Gastroesophageal sphincter (tissue), 4 donors: ENCODE data around the gene PCDHGA1. TPM values are rescaled to one million over a fixed set of nuclear protein-coding genes. Genes with fewer than 3 reads are reported as not detected.

ENCODE experiments used
- ATAC-seq: fragments of 150-250 bp; one replicate; pipeline ENCODE4 v1.9.1; 2016; ENCODE audit warnings: mild to moderate bottlenecking, moderate library complexity
- H3K27ac ChIP-seq, 4 donors: fragments of 200-600 bp; sonication (generic) in 3 of 4; 1 replicate in 3 of 4; 2 replicates in 1 of 4; pipeline ENCODE4 v1.5.1; 2016 to 2019
- H3K27me3 ChIP-seq: fragments of 200-600 bp; sonication (generic); one replicate; pipeline ENCODE4 v1.5.1; 2019
- H3K36me3 ChIP-seq, 2 donors: fragments of 200-600 bp; sonication (generic); one replicate each; pipeline ENCODE4 v1.5.1; 2019; ENCODE audit warnings: control low read depth in 1 of 2
- H3K4me1 ChIP-seq, 3 donors: fragments of 200-600 bp; sonication (generic); 1 replicate in 2 of 3; 2 replicates in 1 of 3; pipeline ENCODE4 v1.5.1; 2016 to 2019; ENCODE audit warnings: control low read depth in 2 of 3
- H3K4me3 ChIP-seq, 2 donors: fragments of 200-600 bp; sonication (generic); one replicate each; pipeline ENCODE4 v1.5.1; 2019; ENCODE audit warnings: mild to moderate bottlenecking in 1 of 2, moderate library complexity in 1 of 2
- H3K9me3 ChIP-seq, 3 donors: fragments of 200-600 bp; sonication (generic); one replicate each; pipeline ENCODE4 v1.5.1; 2017 to 2019; ENCODE audit warnings: control low read depth in 2 of 3
- EP300 ChIP-seq: sonication (generic); formaldehyde crosslinking; IDR thresholded peaks from one replicate; pipeline ENCODE4 v1.6.1; 2017; ENCODE audit warnings: antibody characterized with exemption, mild to moderate bottlenecking
- POLR2A ChIP-seq, 2 donors: fragments of 450-650 bp; IDR thresholded peaks; one replicate each; pipeline ENCODE4 v1.6.1; 2017; ENCODE audit warnings: antibody characterized with exemption in 2 of 2, mild to moderate bottlenecking in 2 of 2, moderate library complexity in 1 of 2
- POLR2AphosphoS5 ChIP-seq: sonication (generic); formaldehyde crosslinking; IDR thresholded peaks from one replicate; pipeline ENCODE4 v1.6.1; 2017; ENCODE audit warnings: antibody characterized with exemption
- WGBS, 2 donors: methylation state at CpG; one replicate each; pipeline ENCODE4 v1.1.5; 2018; ENCODE audit warnings: low coverage in 1 of 2; 5-methylcytosine and 5-hydroxymethylcytosine counted together
- total RNA-seq, 4 donors: library from RNA; depleted of rRNA; stranded (reverse); fragments of >200 nt; gene quantifications; one replicate each; pipeline ENCODE4 v1.1.0, GENCODE V29; 2016
- TF ChIP-seq, protein P1 (sequence below), 4 experiments: fragments of 200-600 bp in 2 of 4; fragments of 450-650 bp in 2 of 4; sonication (generic) in 1 of 4; IDR thresholded peaks; one replicate each; pipeline ENCODE4 v1.5.1; 2017 to 2019; ENCODE audit warnings: antibody characterized with exemption in 4 of 4, mild to moderate bottlenecking in 2 of 4, moderate library complexity in 2 of 4

The PCDHGA1 gene
- total RNA-seq, 4 donors from 2014 or later: 0.67 to 1.3 (median 1.1) TPM

DNA sequence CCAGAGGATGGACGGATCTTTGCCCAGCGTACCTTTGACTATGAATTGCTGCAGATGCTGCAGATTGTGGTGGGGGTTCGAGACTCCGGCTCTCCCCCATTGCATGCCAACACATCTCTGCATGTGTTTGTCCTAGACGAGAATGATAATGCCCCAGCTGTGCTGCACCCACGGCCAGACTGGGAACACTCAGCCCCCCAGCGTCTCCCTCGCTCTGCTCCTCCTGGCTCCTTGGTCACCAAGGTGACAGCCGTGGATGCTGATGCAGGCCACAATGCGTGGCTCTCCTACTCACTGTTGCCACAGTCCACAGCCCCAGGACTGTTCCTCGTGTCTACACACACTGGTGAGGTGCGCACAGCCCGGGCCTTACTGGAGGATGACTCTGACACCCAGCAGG lies 160.5 kb downstream of the PCDHGA1 start:
- TF ChIP-seq, protein P1, sequence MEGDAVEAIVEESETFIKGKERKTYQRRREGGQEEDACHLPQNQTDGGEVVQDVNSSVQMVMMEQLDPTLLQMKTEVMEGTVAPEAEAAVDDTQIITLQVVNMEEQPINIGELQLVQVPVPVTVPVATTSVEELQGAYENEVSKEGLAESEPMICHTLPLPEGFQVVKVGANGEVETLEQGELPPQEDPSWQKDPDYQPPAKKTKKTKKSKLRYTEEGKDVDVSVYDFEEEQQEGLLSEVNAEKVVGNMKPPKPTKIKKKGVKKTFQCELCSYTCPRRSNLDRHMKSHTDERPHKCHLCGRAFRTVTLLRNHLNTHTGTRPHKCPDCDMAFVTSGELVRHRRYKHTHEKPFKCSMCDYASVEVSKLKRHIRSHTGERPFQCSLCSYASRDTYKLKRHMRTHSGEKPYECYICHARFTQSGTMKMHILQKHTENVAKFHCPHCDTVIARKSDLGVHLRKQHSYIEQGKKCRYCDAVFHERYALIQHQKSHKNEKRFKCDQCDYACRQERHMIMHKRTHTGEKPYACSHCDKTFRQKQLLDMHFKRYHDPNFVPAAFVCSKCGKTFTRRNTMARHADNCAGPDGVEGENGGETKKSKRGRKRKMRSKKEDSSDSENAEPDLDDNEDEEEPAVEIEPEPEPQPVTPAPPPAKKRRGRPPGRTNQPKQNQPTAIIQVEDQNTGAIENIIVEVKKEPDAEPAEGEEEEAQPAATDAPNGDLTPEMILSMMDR (IDR thresholded peaks at IDR 0.05): no peak
- TF ChIP-seq POLR2A (IDR thresholded peaks at IDR 0.05): no peak
- Histone ChIP-seq H3K36me3 (peaks cover 0 to 51% of the 10 kb centered on the region in 2 donors), H3K4me1 (peaks cover 0 to 67% (median 11%) of the 10 kb centered on the region in 3 donors), H3K27ac (no peak overlapping the region), H3K9me3 (no peaks in the 10 kb centered on the region), H3K4me3 (no peak overlapping the region), H3K27me3 (no peaks in the 10 kb centered on the region)
- WGBS, 2 donors: 78 to 85% methylated on average over 3 to 4 of the region's 13 CpGs
- no peak for ATAC-seq

DNA sequence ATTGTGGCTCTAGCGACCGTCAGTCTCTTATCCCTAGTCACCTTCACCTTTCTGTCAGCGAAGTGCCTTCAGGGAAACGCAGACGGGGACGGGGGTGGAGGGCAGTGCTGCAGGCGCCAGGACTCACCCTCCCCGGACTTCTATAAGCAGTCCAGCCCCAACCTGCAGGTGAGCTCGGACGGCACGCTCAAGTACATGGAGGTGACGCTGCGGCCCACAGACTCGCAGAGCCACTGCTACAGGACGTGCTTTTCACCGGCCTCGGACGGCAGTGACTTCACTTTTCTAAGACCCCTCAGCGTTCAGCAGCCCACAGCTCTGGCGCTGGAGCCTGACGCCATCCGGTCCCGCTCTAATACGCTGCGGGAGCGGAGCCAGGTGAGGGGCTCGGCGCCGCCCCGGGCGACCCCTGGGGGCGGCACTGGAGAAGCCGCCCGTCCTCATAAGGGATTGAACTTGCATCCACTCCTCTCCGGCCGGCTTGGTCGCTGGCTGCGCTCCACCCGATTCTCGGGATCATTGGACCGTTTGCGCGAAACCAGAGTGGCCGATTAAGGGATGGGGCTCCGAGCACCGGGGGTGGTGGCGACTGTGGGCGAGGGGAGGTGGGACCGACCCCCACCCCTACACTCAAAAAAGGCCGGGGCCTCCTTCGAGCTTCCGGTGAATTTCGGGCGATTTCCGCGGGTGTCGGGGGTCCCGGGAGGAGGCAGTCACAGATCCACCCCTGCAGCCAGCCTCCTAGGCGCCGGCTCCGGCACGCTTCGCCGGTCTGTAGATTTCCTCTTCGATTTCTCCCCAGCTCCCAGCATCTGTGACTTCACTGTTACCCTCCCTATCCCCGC lies 161.2 kb downstream of the PCDHGA1 start:
- Histone ChIP-seq H3K4me3 (no peak overlapping the region), H3K27me3 (no peaks in the 10 kb centered on the region), H3K36me3 (peaks cover 0 to 56% of the 10 kb centered on the region in 2 donors), H3K9me3 (no peaks in the 10 kb centered on the region), H3K4me1 (peaks cover 0 to 60% (median 11%) of the 10 kb centered on the region in 3 donors), H3K27ac (no peak overlapping the region)
- no peak for ATAC-seq
- TF ChIP-seq POLR2AphosphoS5 (no peak), EP300 (no peak), POLR2A (IDR thresholded peaks at IDR 0.05) (no peak)
- TF ChIP-seq, protein P1 (IDR thresholded peaks at IDR 0.05): no peak
- 70 to 72% methylated on average over 8 to 10 of the region's 66 CpGs for WGBS, 2 donors

GRCh38 chr5:141492168-141492885 lies 162.0 kb downstream of the PCDHGA1 start:
- Histone ChIP-seq H3K27ac (no peak overlapping the region), H3K27me3 (no peaks in the 10 kb centered on the region), H3K36me3 (peaks cover 0 to 56% of the 10 kb centered on the region in 2 donors), H3K9me3 (no peaks in the 10 kb centered on the region), H3K4me1 (peaks cover 0 to 56% (median 11%) of the 10 kb centered on the region in 3 donors), H3K4me3 (peak overlapping the region in 1 of 2 donors; percentile 18)
- ATAC-seq: no peak
- 77% methylated on average over 6 to 11 of the region's 68 CpGs for WGBS, 2 donors
- TF ChIP-seq POLR2AphosphoS5: no peak
- TF ChIP-seq, protein P1 (IDR thresholded peaks at IDR 0.05): no peak
- TF ChIP-seq POLR2A (IDR thresholded peaks at IDR 0.05): no peak
- no peak for TF ChIP-seq EP300

GRCh38 chr5:141493500-141494422 lies 163.4 kb downstream of the PCDHGA1 start:
- no peak for ATAC-seq
- 41 to 52% methylated on average over 4 of the region's 10 CpGs for WGBS, 2 donors
- Histone ChIP-seq H3K36me3 (peaks cover 0 to 67% of the 10 kb centered on the region in 2 donors), H3K4me3 (no peak overlapping the region), H3K4me1 (peaks cover 0 to 45% (median 11%) of the 10 kb centered on the region in 3 donors), H3K27ac (peak overlapping the region in 3 of 4 donors; percentile 0 to 29 (median 10)), H3K9me3 (no peaks in the 10 kb centered on the region), H3K27me3 (no peaks in the 10 kb centered on the region)
- no peak for TF ChIP-seq POLR2A (IDR thresholded peaks at IDR 0.05)
- TF ChIP-seq POLR2AphosphoS5: no peak
